Embryonic facial prominence (tissue), 1 donor: ENCODE results near the gene CRTC3.
"Not testable (repeated sequence)": the region's sequence is repeated elsewhere in the genome, so short reads cannot be mapped to it uniquely, and the experiment has no call there.

ENCODE experiments used
- DNase-seq: peaks from one replicate; pipeline ENCODE4 v3.0.0-alpha.2; 2016; ENCODE audit errors: extremely low spot score

CRTC3 gene

DNA sequence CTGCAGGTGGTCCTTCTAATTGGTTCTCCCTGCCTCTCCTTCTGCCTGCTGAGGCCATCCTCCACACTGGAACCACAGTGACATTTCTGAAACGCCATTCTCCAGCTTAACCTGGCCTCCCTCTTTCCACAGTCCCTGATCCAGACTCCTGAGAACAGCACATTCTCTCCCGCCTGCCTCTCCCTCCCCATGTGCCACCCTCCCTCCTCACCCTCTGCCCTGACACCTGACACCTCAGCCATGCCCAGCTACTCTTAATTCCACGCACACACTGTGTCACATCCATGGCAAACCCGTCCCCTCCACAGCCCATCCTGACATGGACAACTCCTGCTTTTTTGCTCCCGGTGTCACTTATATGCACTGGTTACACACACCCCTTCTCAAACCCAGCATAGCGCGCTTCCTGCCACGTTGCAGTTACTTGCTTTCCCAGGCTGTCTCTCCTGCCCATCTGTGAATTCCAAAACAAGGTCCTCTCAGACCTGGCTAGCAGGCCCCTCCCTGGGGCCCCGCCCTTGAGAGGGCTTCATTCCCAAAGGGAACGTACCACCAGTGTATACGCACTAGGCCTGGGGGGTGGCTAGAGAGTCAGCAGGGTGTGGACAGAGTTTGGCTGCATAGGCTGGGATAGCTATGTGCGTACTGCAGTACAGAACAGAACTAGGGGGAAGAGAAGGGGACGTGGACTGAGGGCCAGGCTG lies 94.7 kb downstream of the CRTC3 start:
- no peak for DNase-seq

DNA sequence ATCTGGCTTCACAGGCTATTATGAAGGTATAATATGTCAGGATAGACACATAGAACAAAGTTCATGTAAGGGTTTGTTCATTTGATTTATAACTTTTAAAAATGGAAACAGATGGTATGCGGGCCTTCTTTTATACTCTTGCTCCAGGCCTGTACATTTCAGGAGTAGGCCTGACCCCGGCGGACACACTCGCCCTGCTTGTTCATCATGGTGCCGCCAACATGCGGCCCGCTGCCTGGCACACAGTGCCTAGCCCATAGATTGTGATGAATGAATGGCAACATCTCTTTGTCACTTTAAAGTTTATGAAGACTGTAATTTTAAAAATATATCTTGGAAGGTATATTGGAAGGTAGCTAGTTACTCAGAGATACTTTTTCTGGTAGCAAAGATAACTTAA lies 95.3 kb downstream of the CRTC3 start:
- DNase-seq = no peak

DNA sequence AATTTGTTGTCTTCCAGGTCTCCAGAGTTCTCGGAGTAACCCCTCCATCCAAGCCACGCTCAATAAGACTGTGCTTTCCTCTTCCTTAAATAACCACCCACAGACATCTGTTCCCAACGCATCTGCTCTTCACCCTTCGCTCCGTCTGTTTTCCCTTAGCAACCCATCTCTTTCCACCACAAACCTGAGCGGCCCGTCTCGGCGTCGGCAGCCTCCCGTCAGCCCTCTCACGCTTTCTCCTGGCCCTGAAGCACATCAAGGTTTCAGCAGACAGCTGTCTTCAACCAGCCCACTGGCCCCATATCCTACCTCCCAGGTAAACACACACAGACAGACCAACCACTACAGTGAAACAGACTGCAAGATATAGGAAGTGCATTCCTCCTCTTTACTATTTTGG lies 99.5 kb downstream of the CRTC3 start:
- no peak for DNase-seq

DNA sequence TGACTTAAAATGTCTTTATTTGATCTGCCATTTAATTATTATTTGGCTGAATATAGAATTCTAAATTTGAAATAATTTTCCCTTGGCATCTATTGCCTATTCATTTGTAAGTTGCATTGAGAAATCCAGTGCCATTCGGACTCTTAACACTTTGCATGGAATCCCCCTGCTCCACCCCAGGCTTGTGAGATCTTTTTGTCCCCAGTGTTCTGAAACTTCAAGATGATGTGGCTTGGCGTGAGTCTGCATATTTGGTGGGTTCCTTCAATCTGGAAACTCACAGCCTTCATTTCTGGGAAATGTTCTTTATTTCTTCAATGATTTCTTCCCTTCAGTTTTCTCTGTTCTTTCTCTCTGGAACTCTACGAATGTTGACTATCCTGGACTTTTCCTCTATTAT lies 103.6 kb downstream of the CRTC3 start:
- no peak for DNase-seq

DNA sequence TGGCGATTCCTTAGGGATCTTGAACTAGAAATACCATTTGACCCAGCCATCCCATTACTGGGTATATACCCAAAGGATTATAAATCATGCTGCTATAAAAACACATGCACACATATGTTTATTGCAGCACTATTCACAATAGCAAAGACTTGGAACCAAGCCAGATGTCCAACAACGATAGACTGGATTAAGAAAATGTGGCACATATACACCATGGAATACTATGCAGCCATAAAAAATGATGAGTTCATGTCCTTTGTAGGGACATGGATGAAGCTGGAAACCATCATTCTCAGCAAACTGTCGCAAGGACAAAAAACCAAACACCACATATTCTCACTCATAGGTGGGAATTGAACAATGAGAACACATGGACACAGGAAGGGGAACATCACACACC lies 107.3 kb downstream of the CRTC3 start:
- DNase-seq = not testable (repeated sequence)

DNA sequence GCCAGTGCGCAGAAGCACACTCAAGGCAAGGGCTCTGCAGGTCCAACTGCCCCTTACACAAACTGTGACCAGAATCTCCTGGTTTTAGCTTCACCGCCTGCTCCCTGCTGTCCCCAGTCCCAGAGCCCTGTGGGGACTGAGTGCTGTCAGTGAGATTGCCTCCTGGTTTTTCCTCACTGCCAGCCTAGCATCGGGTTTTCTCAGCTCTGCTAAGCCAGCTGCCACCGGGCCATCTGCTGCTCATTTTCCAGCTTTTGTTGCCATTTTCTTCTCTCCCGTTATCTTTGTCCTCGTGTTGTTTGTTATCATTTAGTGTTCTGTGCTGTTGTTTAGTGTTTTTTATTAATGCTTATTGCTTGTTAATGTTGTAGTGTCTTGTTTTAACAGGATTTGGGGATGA lies 108.0 kb downstream of the CRTC3 start:
- DNase-seq = no peak

DNA sequence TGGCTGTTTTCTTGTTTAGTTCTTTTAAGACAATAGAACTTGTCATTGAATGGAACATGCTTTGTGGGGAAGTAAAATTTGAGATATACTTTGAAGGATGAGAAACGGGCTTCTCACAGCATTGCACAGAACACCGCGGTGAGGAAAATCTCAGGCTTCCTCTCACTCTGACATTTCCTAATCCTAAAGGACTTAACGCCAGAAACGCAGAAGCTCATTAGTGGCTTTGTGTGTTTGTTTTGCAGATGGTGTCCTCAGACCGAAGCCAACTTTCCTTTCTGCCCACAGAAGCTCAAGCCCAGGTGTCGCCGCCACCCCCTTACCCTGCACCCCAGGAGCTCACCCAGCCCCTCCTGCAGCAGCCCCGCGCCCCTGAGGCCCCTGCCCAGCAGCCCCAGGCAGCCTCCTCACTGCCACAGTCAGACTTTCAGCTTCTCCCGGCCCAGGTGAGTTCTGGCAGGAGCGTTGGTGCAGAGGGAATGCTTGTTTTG lies 108.5 kb downstream of the CRTC3 start:
- DNase-seq = no peak

DNA sequence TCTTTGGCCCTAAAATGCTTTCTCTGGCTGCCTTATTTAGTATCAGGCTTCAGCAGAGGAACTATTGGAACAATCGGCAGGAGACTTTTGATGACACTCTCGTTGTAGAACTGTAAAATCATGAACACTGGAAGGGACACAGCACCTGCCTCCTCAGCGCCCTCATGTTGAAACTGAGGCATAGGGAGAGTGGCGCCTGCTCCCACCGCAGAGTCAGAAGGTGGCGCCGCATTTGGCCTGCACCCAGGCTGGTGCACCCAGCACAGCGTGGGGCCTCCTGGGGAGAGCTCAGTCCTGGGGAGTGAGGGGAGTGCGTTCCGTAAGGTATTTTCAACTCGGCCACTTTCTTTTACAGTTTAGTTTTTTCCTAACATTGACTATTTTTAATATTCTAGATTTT lies 109.2 kb downstream of the CRTC3 start:
- DNase-seq = no peak

DNA sequence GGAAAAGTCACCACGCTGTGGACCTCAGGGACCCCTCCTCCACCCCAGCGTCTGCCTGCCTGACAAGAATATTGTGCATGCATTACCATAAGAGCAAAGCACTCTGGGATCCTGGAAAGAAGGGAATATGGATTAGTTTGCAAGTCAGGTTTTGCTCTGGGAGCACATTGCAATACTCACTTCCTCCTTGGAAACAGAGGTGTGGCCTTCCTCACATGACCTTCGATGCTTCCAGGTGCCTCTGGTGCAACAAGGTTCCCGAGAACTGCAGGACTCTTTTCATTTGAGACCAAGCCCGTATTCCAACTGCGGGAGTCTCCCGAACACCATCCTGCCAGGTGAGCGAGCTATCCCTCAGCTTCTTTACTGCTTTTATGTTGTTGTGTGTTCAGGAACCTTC lies 111.1 kb downstream of the CRTC3 start:
- DNase-seq = no peak

DNA sequence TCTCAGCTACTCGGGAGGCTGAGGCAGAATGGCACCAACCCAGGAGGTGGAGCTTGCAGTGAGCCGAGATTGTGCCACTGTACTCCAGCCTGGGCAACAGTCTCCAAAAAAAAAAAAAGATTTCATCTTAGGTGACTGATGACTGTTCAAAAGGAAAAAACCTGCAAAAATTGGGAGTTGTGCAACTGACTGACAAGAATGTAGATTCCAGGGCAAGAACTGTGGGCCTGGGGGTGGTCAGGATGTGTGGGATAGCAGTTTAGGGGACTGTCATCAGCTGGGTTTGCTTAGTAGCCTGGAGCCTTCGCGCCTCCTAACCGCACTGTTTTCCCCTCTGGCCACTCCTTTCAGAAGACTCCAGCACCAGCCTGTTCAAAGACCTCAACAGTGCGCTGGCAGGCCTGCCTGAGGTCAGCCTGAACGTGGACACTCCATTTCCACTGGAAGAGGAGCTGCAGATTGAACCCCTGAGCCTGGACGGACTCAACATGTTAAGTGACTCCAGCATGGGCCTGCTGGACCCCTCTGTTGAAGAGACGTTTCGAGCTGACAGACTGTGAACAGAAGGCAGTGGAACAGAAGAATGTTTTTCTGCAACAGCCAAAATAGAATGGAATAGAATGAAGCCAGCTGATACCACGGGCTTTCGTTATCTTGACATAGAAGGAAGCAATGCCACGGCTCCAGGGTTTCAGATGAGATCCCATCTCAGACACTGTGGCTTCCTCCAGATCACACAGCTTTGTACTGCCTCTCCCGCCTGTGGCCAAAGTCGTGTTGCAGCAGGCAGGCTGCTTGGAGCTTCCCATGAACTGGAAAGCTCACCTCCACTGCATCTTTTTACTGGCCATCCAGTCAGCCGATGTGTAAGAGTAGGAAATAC lies 112.1 kb downstream of the CRTC3 start:
- no peak for DNase-seq

DNA sequence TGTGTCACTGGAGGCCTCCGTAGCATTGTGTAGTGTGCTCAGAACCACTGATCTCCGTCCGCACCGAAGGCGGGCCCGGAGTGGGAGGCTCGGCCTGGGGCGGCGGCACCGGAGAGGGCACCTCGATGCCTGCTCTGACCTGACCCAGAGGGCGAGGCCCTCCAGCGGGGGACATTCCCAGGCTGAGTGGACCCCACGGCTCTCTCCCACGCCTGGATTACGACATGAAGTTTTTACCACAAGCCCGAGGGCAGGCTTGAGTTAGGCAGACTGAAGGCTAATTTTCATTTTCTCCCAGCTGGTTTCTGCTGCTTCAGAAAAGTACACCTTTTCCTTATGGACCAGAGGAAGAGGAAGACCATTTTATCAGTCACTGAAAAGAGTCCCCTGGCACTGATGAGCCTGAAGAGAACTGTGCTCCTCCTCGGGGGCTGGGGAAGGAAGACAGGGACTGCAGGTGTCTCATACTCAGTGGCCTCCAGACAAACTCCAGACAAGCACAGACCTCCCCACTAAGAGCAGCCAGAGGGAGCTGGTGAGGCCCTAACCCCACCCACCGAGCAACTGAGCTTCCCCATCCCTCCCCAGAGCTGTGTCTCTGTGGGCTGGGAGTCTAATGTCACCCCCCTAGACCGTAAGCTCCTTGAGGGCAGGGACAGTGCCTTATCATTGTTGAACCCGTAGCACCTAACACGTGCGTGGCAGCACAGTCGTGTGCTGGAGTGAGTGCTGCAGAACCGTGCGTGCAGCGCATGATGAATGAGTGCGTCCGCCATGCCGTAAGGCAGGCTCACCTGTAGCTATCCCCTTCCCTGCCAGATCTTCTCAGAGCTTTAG lies 113.0 kb downstream of the CRTC3 start:
- no peak for DNase-seq

DNA sequence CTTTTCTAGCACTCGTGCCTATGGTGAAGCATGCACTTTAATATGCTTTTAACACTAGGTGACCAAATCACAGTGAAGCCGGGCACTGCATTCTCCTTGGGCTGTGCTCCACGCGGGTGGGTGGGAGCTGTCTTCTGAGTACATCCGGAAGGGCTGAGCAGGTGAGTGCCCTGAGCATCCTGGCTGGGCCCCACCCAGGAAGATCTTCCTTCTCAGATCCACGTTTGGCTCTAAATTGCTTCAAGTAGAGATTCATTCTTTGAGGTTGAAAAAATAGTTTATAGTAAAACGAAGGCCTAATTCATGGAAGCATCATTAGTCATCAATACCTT lies 113.5 kb downstream of the CRTC3 start:
- DNase-seq = no peak

DNA sequence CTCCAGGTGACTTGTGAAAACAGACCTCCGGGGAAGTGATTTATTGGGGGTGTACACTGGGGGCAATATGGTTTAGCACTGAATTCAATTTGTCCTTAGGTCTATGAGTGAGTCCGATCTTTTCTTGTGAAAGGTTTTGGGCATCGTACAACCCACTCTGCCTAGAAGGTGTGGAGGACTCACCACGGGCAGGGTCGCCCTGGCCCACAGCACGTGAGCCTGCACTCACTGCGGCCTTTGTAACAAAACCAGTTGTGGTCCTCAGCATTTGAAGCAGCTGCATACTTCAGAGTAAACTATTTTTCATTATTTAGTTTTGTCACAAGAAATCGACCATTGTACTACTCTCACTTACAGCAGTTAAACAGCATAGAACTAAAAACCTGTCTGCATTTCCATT lies 114.8 kb downstream of the CRTC3 start:
- no peak for DNase-seq

DNA sequence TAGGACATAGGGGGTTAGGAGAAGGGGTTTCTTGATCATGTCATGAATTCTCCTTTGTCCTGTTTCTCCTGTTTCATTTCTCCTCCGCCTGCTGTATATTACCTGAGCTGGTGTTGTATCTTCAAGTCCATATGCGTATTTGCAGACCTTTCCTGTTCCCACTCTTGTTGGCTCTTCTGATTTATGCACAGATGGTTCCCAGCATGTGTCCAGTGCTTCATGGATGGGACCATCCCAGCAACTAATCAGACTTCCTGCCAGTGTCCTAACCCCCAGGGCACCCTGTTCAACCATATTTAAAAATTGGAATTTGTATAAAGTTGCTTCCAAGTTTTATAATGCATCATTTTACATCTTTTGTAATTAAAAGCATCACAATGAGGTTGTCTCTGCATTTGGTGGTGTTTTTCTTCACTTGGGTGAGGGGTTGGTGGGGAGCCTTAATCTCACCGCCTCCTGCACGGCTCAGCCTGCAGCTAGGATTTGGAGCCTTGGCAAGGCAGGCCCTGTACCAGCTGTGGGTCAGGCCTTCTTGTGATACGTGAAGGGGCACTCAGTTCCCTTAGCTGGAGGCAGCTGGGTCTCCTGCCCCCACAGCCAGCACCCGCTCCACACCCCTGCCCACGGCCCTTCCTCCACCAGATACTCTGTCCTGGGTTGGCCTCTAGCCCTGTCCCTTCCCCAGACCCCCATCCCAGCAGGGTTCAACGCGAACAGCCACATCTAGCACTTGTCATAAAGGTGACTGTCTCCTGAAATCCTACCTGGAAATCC lies 115.4 kb downstream of the CRTC3 start:
- no peak for DNase-seq

DNA sequence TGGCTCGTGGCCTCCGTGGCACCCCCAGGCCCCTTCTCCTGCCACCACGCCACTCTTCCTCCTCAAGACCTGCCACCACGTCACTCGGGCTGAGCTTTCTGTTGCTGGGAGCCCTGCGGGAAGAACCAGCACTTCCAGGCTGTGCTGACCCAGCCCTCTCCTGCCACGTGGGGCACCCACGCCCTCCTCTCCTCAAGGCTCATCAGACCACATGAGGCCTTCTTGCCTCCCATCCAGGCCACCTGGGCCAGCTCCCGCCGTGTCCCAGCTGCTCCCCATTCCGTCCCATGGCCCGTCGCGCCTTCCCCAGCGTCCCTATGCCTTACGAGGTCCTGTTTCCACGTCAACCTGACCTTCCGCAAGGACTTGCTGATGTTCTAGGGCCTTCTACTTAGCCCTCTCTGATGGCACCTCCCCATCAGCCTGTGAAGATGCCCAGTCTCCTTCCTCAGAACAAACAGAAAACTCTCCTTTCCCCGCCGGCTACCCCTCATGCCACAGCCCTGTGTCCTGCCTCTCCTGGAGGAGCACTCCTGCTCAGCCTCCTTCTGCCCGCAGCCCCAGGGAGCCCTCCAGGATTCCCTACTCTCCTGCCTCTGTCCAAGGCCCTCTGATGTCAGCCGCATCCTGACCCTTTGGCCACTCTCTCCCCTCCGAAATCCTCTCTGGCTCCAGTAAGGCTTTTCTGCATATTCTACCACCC lies 116.3 kb downstream of the CRTC3 start:
- no peak for DNase-seq

DNA sequence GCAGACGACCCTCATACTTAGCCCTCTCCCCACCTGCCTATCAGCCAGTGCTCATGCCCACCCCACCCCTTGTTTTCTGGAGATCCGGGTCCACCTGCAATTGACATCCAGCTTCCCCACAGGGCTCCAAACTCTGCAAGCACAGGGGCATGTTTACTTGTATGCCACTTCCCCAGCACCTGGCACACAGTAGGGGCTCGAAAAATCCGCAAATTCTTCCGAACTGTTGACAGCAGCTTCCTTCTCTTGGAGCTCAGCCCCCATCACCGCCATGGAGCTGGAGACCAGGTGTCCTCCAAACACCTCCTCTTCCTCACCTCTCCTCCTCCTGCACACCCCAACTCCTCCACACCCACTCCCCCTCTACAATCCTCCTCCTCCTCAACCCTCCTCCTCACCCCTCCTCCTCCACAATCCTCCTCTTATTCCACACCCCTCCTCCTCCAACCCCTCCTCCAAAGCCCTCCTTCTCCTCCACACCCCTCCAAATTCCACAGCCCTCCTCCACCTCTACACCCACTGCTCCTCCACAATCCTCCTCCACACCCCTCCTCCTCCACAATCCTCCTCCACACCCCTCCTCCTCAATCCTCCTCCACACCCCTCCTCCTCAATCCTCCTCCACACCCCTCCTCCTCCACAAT lies 117.1 kb downstream of the CRTC3 start:
- no peak for DNase-seq

DNA sequence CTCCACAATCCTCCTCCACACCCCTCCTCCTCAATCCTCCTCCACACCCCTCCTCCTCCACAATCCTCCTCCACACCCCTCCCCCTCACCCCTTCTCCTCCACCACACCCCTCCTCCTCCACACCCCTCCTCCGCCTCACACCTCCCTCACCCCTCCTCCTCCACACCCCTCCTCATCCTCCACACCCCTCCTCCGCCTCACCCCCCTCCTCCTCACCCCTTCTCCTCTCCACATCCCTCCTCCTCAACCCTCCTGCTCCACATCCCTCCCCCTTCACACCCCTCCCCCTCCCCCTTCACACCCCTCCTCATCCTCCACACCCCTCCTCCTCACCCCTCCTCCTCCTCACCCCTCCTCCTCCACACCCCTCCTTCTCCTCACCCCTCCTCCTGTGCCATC lies 117.6 kb downstream of the CRTC3 start:
- no peak for DNase-seq

DNA sequence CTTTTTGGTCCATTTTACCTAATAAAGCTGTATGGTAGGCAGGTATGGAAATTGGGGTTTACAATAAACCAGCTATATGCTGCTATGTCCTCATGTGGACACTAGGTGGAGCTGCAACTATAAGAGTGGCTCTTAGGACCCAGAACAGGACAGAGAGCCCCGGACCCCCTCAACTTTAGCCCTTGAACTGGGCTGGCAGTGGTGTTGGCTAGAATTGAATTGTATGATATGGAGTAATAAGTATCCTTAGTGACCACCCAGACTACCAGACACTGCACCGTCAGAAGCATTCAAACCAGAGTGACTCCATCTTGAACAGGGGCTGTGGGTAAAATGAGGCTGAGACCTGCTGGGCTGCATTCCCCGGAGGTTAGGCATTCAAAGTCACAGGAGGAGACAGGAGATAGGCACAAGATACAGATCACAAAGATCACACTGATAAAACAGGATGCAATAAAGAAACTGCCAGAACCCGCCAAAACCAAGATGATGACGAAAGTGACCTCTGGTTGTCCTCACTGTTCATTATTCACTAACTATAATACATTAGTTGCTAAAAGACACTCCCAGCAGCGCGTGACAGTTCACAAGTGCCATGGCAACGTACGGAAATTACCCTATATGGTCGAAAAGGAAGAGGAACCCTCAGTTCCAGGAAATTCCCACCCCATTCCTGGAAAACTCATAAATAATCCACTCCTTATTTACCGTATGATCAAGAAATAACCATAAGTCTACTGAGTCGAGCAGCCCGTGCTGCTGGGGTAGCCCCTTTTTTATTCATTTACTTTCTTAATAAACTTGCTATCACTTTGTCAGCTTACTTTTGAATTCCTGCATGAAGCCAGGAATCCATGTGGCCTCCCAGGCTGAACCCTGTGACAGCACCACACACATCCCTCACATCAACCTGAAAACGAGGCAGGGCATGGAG lies 118.7 kb downstream of the CRTC3 start:
- DNase-seq = peak; percentile 36
